Astrocyte (in vitro differentiated cells and primary cell): ENCODE data around the gene CPT1A.

ENCODE experiments used
- EZH2 ChIP-seq: IDR thresholded peaks from 2 replicates; pipeline ENCODE4 v1.6.1; 2012; ENCODE audit warnings: mild to moderate bottlenecking, low read length, inconsistent platforms; ENCODE audit not compliant: insufficient read depth
- TF ChIP-seq, protein P1 (sequence below): IDR thresholded peaks from 2 replicates; pipeline ENCODE4 v1.5.1; 2011; ENCODE audit warnings: low read depth, mild to moderate bottlenecking, inconsistent platforms, low read length, moderate library complexity; ENCODE audit not compliant: insufficient read depth

- TF ChIP-seq, protein P1, sequence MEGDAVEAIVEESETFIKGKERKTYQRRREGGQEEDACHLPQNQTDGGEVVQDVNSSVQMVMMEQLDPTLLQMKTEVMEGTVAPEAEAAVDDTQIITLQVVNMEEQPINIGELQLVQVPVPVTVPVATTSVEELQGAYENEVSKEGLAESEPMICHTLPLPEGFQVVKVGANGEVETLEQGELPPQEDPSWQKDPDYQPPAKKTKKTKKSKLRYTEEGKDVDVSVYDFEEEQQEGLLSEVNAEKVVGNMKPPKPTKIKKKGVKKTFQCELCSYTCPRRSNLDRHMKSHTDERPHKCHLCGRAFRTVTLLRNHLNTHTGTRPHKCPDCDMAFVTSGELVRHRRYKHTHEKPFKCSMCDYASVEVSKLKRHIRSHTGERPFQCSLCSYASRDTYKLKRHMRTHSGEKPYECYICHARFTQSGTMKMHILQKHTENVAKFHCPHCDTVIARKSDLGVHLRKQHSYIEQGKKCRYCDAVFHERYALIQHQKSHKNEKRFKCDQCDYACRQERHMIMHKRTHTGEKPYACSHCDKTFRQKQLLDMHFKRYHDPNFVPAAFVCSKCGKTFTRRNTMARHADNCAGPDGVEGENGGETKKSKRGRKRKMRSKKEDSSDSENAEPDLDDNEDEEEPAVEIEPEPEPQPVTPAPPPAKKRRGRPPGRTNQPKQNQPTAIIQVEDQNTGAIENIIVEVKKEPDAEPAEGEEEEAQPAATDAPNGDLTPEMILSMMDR = no peak
- no peak for TF ChIP-seq EZH2
These were observed 74.0 kb downstream of the CPT1A start for GRCh38 chr11:68767672-68768071.
